GM21381 (cell line): ENCODE data around the gene COG6.

ENCODE experiments used
- ATAC-seq: cut with Tn5 transposase; IDR thresholded peaks from one replicate; pipeline ENCODE4 v1.9.1; 2021; ENCODE audit warnings: mild to moderate bottlenecking, moderate library complexity; ENCODE audit not compliant: unreplicated experiment

Gene COG6

DNA sequence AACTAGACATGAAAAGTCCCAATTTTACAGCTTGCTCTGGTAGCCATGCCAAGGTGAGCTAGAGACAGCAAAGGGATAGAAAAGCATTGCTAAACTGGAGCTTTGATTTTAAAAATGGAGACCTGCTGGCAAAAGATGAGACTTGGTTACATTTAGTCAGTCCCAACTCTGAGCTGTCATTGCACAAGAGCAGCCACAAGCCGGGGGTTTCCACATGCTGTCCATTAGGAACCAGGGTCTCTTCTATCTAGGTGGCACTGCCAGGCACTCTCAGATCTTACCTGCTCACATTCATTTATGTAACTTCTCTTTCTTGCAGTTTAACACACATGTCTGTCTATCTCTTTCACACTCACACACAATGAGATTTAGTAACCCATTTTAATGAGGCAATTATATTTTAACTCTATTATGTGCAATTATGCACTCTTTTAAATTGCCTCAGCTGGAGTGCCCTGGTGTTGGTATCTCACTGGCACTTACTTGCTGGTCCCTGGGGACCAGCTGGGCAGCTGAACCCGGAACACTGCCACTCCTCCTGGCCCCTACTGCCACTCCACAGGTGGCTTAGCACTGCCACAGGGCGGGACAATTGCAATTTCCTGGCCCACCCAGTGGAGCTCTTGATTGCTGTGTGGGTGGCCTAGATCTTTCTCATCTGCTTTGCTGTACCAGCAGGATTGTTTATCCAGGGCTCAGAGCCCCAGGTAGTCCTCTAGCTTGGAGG, 112.5 kb downstream of the COG6 start:
- ATAC-seq, result no peak

DNA sequence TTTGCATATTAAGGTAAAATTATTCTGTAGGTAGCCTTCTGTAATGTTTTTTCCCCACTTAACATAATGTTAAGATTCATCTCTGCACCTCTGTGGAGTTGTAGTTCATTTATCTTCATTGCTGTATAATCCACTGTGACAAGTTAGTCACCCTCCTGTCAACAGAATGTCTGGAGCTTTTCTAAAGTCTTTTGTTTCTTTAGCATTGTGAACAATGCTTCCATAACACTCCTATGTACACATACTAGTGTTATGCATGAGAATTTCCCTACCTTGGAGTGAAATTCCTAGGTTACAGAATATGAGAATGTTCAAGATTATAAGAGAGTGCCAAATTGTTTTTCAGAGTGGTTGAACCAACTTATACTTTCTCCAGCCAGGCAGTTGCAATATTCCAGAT, 113.5 kb downstream of the COG6 start:
- ATAC-seq, result no peak

DNA sequence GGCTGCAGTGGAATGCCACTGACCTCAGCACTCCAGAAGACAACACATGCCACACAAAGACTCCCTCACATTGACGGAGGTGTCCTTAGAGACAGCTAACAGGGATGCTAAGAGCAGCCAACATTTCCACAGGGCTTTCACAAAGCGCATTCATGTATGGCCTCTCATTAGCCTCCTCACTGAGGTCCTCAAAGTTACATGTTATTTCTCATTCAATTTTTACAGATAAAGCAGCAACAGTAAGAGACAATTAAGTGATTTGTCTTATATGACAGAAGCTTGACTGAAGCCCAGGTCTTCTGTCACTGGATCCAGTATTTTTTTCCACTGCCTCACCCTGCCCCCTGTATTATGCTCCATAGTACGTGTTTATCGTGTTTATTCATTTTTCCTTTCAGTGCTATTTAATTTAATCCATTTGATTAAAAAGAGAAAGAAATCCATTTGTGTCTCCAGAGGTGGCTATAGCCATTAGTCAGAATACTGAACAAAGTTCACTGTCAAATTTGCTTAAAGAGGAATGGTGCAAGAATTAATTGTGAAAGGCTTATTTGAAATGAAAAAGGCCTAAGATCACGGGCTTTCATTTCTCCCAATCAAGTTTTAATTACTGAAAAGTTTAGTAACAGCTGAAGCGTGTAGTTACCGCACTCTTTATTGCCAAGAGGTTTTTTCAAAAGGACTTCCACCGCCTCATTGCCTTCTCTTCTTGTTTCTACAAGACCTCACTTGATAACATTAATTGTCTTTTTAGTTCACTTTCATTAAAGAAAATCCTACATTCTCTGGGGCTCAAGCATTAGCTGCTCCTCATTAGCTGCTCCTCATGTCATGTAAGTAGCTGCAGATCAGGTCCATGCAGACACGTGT, 115.0 kb downstream of the COG6 start:
- ATAC-seq, result no peak

DNA sequence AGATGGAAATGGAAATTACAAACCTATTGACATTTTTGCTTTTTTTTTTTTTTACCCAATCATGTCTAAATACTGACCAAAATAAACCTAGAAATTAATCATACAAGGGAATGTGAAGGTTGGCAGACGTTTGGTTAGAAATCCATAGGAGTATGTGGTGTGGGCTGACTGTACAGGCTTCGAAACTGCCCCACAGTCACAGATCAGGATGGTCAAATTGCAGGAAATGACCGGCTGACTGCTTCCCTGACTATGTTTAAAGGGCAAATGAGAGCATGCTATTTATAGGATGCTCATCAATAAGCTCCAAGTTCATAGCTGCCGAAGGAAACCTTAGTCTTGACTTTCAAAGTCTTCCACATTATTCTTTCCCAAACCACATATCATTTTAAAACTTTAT, 118.4 kb downstream of the COG6 start:
- no peak for ATAC-seq

DNA sequence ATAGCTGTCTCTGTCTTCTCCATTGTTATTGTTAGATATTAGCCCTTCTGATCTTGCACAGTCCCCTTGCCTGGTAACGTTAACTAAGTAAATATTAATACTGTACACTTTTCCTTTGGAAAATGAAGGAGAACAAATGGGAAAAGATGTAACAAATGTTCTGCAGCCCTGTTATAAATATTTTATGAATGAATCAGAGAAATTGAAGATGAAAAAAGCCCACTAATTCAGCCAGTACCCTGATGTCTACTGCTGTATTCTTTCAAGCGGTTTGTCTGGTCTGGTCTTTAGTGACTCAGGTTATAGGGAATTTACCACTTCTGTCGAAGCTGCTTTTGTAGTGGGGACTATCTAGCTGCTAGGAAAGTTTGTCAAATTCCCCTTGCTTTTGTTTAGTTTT, 121.0 kb downstream of the COG6 start:
- ATAC-seq, result no peak

DNA sequence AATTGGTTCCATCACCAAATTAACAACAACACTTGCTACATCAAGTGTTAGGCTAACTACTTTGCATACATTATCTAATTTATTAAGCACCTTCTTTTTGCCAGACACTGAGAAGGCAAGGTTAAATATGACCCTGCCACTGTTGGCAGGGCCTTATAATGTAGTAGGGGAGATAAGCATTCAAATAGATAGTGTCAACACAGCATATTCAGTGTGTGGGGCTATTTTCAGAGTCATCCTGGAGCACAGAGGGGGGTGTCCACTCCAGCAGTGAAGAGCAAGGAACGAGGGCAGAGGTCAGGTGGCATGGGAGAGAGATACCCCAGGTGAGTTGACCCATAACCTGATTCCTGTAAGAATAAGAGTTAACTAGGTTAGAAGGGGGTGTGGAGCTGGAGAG, 121.6 kb downstream of the COG6 start:
- no peak for ATAC-seq

DNA sequence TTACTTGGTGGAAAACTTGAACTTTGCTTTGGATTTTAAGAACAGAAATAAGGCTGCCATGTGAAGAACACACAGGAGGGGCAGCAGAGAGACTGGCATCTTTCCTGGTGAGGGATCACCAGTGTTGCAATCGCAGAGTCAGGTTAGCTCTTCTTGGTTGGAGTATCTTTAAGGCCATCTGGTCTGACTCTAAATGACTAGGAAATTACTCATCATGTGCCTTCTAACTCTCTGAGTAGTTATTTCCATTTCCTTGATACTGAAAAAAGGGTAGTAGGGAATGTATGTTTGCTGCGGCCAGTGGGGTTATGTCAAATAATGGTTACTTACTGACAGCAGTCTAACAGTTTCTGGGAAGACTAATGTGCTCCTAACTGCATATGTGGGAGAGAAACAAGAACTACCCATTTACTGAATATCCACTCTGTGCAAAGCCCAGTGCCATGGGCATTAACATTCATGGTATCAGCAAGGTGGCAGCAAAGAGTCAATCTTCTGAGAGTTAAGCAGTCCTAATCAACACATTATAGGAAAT, 122.1 kb downstream of the COG6 start:
- no peak for ATAC-seq

DNA sequence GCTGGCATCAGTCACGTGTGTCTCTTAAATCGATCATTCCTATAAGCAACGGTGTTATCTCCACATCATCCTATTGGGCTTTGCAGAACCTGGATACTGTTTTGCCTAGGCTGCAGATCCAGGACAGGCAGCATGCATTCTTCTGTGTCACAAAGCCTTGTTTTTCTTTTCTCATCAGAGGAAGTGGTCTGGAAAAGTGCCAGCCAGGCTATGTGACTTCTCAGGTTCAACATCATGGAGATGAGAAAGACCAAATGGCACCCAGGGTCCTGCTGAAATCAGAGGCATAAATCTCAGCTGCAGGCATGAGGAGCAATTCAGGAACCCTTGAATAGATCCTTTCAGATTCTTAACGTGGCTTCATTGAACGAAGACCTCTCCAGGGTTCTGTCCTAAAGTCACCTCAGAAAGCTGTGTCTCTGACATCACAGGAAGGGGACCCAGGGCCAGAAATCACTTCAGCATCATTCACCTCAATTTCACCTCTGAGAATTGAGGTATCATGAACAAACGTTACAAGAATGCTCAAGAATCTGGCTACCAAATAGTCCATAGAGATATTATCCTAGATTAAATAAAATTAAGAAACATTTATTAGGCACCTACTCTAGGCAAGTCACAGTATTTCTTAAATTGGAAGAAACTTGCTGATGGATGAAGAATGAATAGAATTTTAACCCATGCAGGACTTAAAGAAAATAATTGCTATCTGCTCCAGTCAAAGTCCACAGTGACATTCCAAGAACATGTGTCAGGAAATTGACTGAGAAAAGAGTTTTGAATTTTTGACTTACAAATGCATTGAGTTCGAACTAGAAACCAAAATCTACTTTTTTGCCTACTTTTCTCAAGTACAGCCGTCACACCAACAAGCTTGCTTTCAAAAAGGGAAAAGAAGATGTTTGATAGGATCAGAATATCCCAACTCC, 124.1 kb downstream of the COG6 start:
- no peak for ATAC-seq

DNA sequence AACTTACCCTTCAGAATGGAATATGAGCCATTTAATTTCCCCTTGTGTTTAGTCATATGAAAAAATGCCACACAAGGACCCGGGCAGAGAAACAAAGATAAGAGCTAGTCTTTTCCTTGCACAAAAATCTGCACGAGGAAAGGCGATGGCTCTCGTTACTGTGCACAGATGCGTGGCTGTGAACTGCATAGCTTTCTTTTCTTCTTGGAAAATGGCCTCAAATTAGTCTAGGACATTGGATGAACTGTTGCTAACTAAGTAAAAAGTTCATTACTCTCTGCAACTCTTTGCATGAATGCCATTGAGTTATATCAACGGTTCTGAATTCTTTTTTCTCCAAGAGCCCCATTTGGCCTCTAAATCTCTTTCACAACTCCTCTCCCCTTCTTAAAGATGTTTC, 125.2 kb downstream of the COG6 start:
- no peak for ATAC-seq

DNA sequence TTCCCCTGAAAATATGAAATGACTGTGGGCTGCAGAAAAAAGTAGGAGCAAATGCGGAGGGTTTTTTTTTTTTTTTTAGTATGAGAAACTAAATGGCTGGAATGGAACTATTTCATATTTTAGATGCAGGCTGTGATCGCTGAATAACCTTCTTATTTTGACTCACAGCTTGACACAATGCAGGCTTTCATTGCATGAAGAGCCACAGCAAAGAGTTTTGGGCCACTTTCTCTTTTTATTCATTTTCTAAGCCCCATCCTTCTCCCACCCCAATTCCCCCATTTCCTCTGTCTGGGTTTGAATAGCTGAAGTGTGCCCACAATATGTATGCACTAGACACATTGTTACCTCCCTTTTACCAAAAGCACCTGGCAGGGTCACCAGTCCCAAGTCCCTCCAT, 125.9 kb downstream of the COG6 start:
- ATAC-seq, result no peak

DNA sequence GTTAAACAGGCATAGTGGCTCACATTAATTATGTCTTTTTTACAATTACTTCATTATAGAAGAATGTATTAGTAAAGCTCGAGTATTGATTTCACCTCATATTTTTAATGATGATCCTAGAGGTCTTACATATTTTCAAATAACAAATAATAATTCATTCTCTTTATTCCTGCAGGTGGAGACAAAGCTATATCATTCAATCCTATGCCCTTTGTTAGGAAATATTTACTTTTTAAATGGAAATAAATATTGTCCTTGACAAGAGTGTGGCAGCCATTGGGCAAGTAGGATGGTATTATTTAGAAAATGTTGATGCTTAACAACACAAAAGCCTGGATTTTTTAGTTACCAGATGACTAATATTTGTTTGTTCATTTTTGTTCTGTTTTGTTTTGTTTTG, 127.6 kb downstream of the COG6 start:
- ATAC-seq, result no peak

DNA sequence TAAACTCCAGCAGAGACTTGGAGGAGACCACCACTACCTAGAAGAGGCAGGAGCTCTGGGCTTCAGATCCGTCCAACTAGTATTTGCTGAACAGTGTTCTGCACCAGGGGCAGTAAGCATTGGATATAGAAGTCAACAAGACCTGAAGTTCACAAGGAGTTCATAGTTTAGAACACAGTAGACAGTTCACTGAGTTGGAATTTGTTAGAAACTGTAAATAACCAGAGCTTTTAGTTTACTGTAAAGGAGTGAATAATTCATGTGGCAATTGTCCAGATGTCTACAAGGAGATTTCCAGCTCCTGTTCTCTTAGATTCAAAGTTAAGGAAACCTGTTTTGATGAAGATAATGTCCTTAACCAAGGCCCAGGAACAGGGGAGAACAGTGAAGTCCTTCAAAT, 128.9 kb downstream of the COG6 start:
- ATAC-seq, result no peak

DNA sequence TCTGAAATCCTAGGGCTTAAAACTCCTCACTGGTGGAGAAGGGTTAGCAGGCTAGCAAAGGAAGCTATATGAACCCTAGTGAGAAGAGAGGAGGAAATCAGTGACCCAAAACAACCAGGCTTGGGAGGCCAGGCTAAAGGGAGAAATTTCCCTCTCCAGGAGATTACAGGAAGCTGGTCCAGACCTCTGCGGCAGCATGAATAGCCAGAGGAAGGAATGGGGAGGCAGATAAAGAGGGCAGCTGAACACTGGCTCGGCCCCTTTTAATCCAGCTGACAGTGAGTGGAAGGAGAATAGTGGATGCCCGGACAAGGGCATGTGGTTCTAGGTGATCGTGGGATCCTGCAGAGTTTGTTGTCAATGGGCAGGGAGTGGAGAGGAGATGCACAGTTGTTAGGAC, 130.6 kb downstream of the COG6 start:
- no peak for ATAC-seq

DNA sequence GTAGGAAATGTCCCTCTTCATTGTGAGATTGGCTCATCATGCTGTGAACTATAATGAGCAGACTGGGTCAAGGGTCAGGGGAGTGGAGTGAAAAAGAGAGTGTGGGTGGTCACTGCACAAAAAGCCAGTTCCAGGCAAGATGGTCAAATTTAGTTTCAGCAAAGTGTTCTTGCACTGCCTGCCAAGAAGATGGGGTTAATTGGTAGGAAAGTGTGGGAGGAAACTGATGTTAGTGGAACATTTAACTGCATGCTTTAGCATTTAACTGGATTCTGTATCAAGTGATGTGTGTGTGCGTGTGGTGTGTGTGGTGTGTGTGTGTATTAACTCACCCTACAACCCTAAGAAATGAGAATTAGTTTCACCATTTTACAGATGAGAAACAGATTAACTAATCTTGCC, 131.6 kb downstream of the COG6 start:
- no peak for ATAC-seq

DNA sequence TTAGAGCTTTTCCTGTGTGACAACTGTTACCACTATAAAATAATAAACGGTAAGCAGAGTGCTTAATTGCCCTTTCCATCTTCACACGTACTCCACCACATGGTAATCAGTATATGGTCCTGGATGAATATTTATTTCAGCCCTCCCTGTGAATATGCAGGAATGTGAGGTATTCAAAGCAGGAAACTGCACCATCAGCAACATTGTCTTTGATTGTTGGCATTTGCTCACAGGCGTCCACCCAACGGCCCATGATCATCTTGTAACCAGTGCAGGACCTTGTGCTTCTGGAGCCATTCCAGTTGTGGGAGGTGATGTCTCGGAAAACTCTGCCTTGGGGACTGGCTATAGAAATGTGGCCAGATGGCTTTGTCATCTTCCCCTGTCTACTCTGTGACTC, 132.6 kb downstream of the COG6 start:
- no peak for ATAC-seq

DNA sequence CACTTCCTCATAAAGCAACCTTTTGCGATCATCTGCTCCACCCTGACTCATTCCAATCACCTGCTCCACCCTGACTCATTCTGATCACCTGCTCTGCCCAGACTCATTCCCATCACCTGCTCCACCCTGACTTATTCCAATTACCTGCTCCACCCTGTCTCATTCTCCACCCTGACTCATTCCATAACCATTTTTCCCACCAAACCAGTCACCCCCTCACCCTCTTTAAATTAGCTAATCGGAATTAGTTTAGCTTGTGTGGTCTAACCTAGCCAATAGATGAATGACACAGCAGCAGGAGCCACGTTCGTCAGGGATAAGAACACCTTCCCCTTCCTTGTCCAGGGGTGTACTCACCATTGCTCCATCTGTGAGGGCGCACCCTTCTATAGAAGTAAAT, 134.0 kb downstream of the COG6 start:
- no peak for ATAC-seq
